ENCODE results near the gene IMPA2. TPM values are rescaled to one million over a fixed set of nuclear protein-coding genes. Genes with fewer than 3 reads are reported as not detected.

Gene IMPA2
- total and polyA plus RNA-seq, 2 of the 4 experiments (the other 2 are of a cell fraction): 5.4 to 5.5 TPM

GRCh38 chr18:11951390-11951851 lies 29.9 kb upstream of the IMPA2 start:
- POLR2A ChIA-PET (ENCODE audit: unreplicated experiment): no interaction called here
- peak overlapping the region; percentile 85 for H2BK20ac ChIP-seq (ENCODE audit: low read depth, low read length)
- no TSS peak for BruUV-seq (replicated peaks)

More at GRCh38 chr18:11951390-11951851, 29.9 kb upstream of the IMPA2 start:
- Histone ChIP-seq H4K8ac (ENCODE audit: low read depth in 2 of 2, low read length in 2 of 2) (peak overlapping the region; percentile 64 to 72; a peak in 2 of 4 replicates), H3K4ac (ENCODE audit: low read depth, low read length) (peak overlapping the region; percentile 68), H3K4me2 (ENCODE audit: low read depth, low read length) (no peak overlapping the region), H3K27me3 (ENCODE audit: control insufficient read depth, insufficient read depth, low read length) (no peaks in the 10 kb centered on the region), H3K18ac (ENCODE audit: low read depth, low read length) (peak overlapping the region; percentile 58), H2BK5ac (ENCODE audit: low read depth, low read length, poor library complexity, severe bottlenecking) (peak overlapping the region; percentile 15), H3K14ac (replicated peaks; ENCODE audit: low read depth, low read length) (no peak overlapping the region), H3K4me3 (ENCODE audit: insufficient read depth, low read depth, low read length) (no peak overlapping the region), H2AK9ac (replicated peaks; ENCODE audit: low read depth, low read length, poor library complexity) (peak overlapping the region; percentile 76), H2AK5ac (ENCODE audit: low read depth, low read length) (peak overlapping the region; percentile 64), H3K23ac (ENCODE audit: low read depth, low read length) (peak overlapping the region; percentile 66; the same call in 1 of the 2 replicates), H4K5ac (ENCODE audit: low read depth, low read length) (peak overlapping the region; percentile 70), H3K4me1 (ENCODE audit: control insufficient read depth, insufficient read depth, low read length) (peaks cover 31% of the 10 kb centered on the region), H2BK120ac (ENCODE audit: low read depth, low read length) (peak overlapping the region; percentile 65), H4K91ac (ENCODE audit: insufficient read depth, low read depth, low read length) (peak overlapping the region; percentile 69; the same call in 1 of the 2 replicates), H3K27ac (ENCODE audit: insufficient read depth, low read length) (peak overlapping the region; percentile 2; the same call in 1 of the 2 replicates), H2AFZ (replicated peaks; ENCODE audit: low read length, poor library complexity) (peak overlapping the region; percentile 72), H2BK15ac (ENCODE audit: low read depth, low read length) (peak overlapping the region; percentile 88; the same call in 2 of the 3 replicates), H3K9ac (ENCODE audit: low read depth, low read length) (no peak overlapping the region), H3K9me3 (ENCODE audit: control insufficient read depth, insufficient read depth, low read length) (no peaks in the 10 kb centered on the region), H3K36me3 (ENCODE audit: control insufficient read depth, insufficient read depth, low read length) (no peaks in the 10 kb centered on the region), H4K20me1 (ENCODE audit: insufficient read depth, low read length) (no peaks in the 10 kb centered on the region), H3K9me1 (ENCODE audit: insufficient read depth, low read length) (0 out of 2 replicates have a peak, but pooled peaks cover 2% of the 10 kb centered on the region), H3K56ac (ENCODE audit: extremely low read depth, insufficient read depth, low read length) (no peak overlapping the region), H3K79me1 (ENCODE audit: low read depth in 1 of 2, low read length in 2 of 2) (no peaks in the 10 kb centered on the region; a peak in 1 of 4 replicates)
- TF ChIP-seq USF2 (IDR thresholded peaks at IDR 0.05; ENCODE audit: low read depth, low read length): no peak
- no peak for TF ChIP-seq SMC3 (IDR thresholded peaks at IDR 0.05; ENCODE audit: low read depth, low read length)
- TF ChIP-seq ELK1 (IDR thresholded peaks at IDR 0.05; ENCODE audit: borderline replicate concordance, low read depth, low read length): no peak
- no peak for TF ChIP-seq MAZ (IDR thresholded peaks at IDR 0.05; ENCODE audit: borderline replicate concordance, low read depth, low read length)
- no peak for TF ChIP-seq CHD1 (IDR thresholded peaks at IDR 0.05; ENCODE audit: low read depth, low read length)
- TF ChIP-seq CEBPB (IDR thresholded peaks at IDR 0.05; ENCODE audit: low read depth, low read length): no peak
- TF ChIP-seq RAD21 (IDR thresholded peaks at IDR 0.05; ENCODE audit: low read length): no peak
- no peak for TF ChIP-seq NFE2L2 (IDR thresholded peaks at IDR 0.05; ENCODE audit: low read depth, low read length)
- no peak for TF ChIP-seq CTCF (conservative IDR thresholded peaks at IDR 0.05; ENCODE audit: low read depth, low read length)
- TF ChIP-seq POLR2A (IDR thresholded peaks at IDR 0.05; ENCODE audit: low read depth, low read length): no peak
- no peak for TF ChIP-seq MAFK (IDR thresholded peaks at IDR 0.05; ENCODE audit: low read depth, low read length)
- TF ChIP-seq RFX5 (IDR thresholded peaks at IDR 0.05; ENCODE audit: low read depth, low read length): no peak
- no peak for TF ChIP-seq RCOR1 (IDR thresholded peaks at IDR 0.05; ENCODE audit: insufficient replicate concordance, low read length)
- intact Hi-C loops (cut with micrococcal nuclease): no loop called here
- ATAC-seq (ENCODE audit: low read depth) (no peak), DNase-seq (no peak)
- dilution Hi-C loops (cut with HindIII; ENCODE audit: low sequenced_read_pairs, unreplicated experiment): no loop called here
- CTCF ChIA-PET: interaction anchor here (0.7 kb wide), 1 partner anchor 29 kb away, joined by 3 read pairs; no protein-coding TSS in a partner anchor
- WGBS, 2 experiments (ENCODE audit: extremely low coverage in 2 of 2, insufficient read length in 1 of 2): 53% methylated on average over 3 of the region's 9 CpGs; no CpG with 5 or more reads in 1 of the 2 experiments
- in situ Hi-C loops (cut with MboI; ENCODE audit: low sequenced_read_pairs): no loop called here
